ACC112 (cell line): ENCODE measurements around the gene MRPL58.
"Not testable (repeated sequence)": the region's sequence is repeated elsewhere in the genome, so short reads cannot be mapped to it uniquely, and the experiment has no call there.

ENCODE experiments used
- H2AFZ ChIP-seq: fragments of 200-600 bp; sonication (generic); one replicate; pipeline ENCODE4 v1.6.0; 2017; ENCODE audit warnings: antibody characterized with exemption, low read length; ENCODE audit not compliant: unreplicated experiment
- H3K27ac ChIP-seq: fragments of 200-600 bp; sonication (generic); 2 replicates; pipeline ENCODE4 v1.5.1; 2014; ENCODE audit warnings: low read depth, mild to moderate bottlenecking, antibody characterized with exemption, low read length, moderate library complexity
- H3K27me3 ChIP-seq: fragments of 200-600 bp; sonication (generic); 2 replicates; pipeline ENCODE4 v1.6.1; 2014; ENCODE audit warnings: mild to moderate bottlenecking, antibody characterized with exemption, low read length, moderate library complexity, mixed read lengths; ENCODE audit not compliant: insufficient read depth
- H3K36me3 ChIP-seq: fragments of 200-600 bp; sonication (generic); 2 replicates; pipeline ENCODE4 v1.6.1; 2016; ENCODE audit warnings: mild to moderate bottlenecking, antibody characterized with exemption, low read length, moderate library complexity, mixed read lengths; ENCODE audit not compliant: insufficient read depth
- H3K4me1 ChIP-seq: fragments of 200-600 bp; sonication (generic); one replicate; pipeline ENCODE4 v1.6.1; 2016; ENCODE audit warnings: low read length, mixed read lengths; ENCODE audit not compliant: insufficient read depth, unreplicated experiment, control insufficient read depth
- H3K4me3 ChIP-seq: fragments of 200-600 bp; sonication (generic); 2 replicates; pipeline ENCODE4 v1.5.1; 2014; ENCODE audit warnings: mild to moderate bottlenecking, low read depth, low read length
- H3K79me2 ChIP-seq: fragments of 200-600 bp; sonication (generic); one replicate; pipeline ENCODE4 v1.6.0; 2016; ENCODE audit warnings: low read length; ENCODE audit not compliant: control insufficient read depth, unreplicated experiment, insufficient read depth

The MRPL58 gene

DNA sequence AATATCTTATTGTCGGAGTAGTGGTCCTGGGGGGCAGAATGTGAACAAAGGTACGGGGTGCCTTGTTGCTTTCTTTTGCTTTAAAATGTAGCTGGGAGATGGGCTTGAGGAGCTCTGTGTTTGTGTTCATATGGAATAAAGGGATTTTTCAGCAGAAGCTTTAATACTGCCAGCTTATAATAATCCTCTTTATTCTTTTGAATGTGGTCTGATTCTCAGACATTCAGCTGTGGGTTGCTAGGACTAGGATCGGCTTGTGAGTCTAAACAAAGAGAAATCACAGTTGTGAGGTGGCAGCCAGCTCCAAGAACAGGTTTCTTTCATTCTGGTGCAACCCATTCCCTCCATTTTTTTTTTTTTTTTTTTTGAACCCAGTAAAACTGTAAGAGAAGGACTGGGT, 7.2 kb downstream of the MRPL58 start:
- Histone ChIP-seq H2AFZ (no peak overlapping the region), H3K79me2 (peaks cover 12% of the 10 kb centered on the region), H3K36me3 (peaks cover 13% of the 10 kb centered on the region), H3K27ac (no peak overlapping the region), H3K4me3 (no peak overlapping the region), H3K4me1 (no peaks in the 10 kb centered on the region), H3K27me3 (no peaks in the 10 kb centered on the region)

DNA sequence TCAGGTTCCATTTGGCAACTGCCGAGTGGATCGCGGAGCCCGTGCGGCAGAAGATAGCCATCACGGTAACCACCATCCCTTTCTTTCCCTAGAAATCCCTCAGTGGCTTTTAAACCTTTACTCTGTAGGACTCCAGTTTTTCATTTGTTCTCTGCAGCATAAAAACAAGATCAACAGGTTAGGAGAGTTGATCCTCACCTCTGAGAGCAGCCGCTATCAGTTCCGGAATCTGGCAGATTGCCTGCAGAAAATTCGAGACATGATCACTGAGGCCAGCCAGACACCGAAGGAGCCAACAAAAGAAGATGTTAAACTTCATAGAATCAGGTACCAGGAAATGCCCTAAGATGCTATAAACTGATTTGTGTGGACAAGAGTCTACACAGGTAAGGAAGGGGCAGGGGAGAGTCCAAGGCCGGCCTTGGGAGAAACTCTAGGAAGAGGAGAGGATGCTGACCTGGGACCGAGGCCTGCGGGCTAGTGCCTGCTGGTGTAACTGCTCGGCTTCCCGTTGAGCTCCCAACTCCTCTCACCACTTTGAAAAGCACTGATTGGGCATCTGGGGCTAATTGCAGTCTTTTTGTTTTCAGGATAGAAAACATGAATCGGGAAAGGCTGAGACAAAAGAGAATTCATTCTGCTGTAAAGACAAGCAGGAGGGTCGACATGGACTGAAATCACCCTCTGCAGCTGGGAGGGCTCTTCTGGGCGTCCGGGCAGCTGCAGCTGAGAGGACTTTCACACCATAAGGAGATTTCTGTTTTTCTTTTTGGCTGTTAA, 8.1 kb downstream of the MRPL58 start:
- Histone ChIP-seq H2AFZ (no peak overlapping the region), H3K36me3 (peaks cover 13% of the 10 kb centered on the region), H3K79me2 (peaks cover 5% of the 10 kb centered on the region), H3K27ac (no peak overlapping the region), H3K27me3 (no peaks in the 10 kb centered on the region), H3K4me1 (no peaks in the 10 kb centered on the region), H3K4me3 (no peak overlapping the region)

DNA sequence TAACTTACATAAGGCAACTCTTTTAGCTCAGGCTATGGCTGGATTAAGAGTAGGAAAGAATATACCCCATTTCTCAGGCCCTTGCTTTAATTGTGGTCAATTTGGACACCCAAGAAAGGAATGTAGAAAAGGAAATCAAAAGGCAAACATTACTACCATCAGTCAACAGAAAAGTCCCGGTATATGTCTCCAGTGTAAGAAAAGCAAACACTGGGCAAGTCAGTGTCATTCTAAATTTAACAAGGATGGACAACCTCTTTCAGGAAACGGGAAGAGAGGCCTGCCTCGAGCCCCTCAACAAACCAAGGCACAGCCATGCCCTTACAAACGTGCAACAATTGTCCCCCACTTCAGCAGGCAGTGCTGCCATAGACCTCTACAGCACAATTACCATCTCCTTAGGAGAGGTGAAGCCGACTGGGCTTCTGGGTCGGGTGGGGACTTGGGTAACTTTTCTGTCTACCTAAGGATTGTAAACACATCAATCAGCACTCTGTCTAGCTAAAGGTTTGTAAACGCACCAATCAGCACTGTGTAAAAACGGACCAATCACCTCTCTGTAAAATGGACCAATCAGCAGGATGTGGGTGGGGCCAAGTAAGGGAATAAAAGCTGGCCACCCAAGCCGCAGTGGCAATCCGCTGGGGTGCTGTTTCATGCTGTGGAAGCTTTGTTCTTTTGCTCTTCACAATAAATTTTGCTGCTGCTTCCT, 12.4 kb downstream of the MRPL58 start:
- H3K4me1 ChIP-seq: no peaks in the 10 kb centered on the region
- H3K4me3 ChIP-seq: no peak overlapping the region
- no peaks in the 10 kb centered on the region for H3K27me3 ChIP-seq
- no peaks in the 10 kb centered on the region for H3K79me2 ChIP-seq
- H3K36me3 ChIP-seq: peaks cover 13% of the 10 kb centered on the region
- H3K27ac ChIP-seq: no peak overlapping the region
- no peak overlapping the region for H2AFZ ChIP-seq

DNA sequence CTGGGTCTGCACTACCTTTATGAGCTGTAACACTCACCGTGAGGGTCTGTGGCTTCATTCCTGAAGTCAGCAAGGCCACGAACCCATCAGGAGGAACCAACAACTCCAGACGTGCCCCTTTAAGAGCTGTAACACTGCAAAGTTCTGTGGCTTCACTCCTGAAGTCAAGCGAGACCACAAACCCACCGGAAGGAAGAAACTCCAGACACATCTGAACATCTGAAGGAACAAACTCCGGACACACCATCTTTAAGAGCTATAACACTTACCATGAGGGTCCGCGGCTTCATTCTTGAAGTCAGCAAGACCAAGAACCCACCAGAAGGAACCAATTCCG, 12.9 kb downstream of the MRPL58 start:
- not testable (repeated sequence) for H3K4me3 ChIP-seq, H3K79me2 ChIP-seq, H3K27ac ChIP-seq, H2AFZ ChIP-seq, H3K4me1 ChIP-seq, H3K27me3 ChIP-seq
- peaks cover 13% of the 10 kb centered on the region for H3K36me3 ChIP-seq

DNA sequence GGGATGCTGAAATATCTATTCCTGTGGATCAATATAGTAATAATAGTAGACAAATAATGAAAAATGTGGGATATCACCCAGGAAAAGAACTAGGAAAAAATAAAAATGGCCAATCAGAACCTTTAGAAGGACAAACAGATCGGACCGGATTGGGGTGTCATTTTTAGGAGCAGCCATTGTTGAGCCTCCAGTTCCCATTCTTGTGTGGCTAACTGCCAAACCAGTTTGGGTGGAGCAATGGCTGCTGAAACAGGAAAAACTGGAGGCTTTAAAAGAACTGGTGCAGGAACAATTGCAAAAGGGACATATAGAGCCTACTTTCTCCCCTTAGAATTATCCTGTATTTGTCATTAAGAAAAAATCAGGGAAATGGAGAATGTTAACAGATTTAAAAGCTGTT, 14.2 kb downstream of the MRPL58 start:
- not testable (repeated sequence) for H3K27ac ChIP-seq, H3K4me3 ChIP-seq, H3K27me3 ChIP-seq, H3K79me2 ChIP-seq, H3K36me3 ChIP-seq, H2AFZ ChIP-seq, H3K4me1 ChIP-seq

DNA sequence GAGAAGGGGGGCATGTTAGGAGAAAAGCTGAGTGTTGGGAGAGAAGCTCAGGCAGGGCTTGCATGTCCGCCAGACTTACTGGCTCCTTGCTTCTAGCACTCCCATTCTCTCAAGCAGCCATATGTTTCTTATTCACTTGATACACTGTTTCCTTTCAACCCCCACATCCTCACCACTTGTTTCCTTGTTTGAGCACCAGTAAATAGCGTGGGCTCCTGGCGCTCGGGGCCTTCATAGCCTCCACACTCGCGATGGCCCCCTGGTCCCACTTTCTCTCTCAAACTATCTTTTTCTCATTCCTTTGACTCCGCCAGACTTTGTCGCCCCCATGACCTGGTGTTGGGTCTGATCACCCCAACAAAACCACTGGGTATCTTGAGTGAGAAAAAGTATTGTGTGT, 17.7 kb downstream of the MRPL58 start:
- H3K27ac ChIP-seq: no peak overlapping the region
- H3K79me2 ChIP-seq: no peaks in the 10 kb centered on the region
- H3K36me3 ChIP-seq: no peaks in the 10 kb centered on the region
- no peaks in the 10 kb centered on the region for H3K27me3 ChIP-seq
- no peak overlapping the region for H2AFZ ChIP-seq
- H3K4me1 ChIP-seq: peaks cover 5% of the 10 kb centered on the region
- H3K4me3 ChIP-seq: no peak overlapping the region

DNA sequence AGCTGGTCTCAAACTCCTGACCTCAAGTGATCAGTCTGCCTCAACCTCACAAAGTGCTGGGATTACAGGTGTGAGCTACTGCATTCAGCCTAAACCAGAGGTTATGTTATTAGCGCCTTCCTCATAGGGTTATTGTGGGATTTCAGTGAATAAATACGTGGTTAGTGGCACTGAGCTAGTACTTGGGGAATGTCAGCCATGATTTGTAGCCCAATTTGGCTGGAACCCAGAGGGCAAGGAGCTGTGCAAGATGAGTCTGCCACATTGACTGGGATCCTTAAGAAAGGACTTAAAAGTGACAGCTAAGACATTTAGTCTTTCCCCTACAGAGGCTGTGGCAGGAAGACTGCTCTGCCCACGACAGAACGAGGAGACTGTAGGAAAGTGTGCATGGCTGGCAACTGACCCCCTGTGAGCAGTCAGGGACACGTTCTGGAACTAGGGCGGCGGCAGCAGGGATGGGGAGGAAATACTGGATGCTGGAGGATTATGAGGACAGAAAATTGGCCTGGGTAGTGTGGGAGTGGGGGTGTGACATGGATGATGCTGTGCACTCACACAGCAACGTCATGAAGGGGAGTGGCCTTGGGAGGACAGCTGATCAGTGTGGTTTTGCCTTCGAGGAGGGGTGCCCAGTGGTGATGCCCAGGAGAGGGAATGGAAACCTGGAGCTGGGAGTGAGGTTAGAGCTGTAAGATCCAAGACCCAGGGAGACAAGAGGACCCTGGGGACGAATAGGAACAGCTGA, 19.7 kb downstream of the MRPL58 start:
- H3K36me3 ChIP-seq: no peaks in the 10 kb centered on the region
- H3K4me1 ChIP-seq: peaks cover 11% of the 10 kb centered on the region
- H3K27me3 ChIP-seq: no peaks in the 10 kb centered on the region
- no peaks in the 10 kb centered on the region for H3K79me2 ChIP-seq
- H3K27ac ChIP-seq: peak overlapping the region; percentile 47
- peak overlapping the region; percentile 72 for H2AFZ ChIP-seq
- peak overlapping the region; percentile 91 for H3K4me3 ChIP-seq

DNA sequence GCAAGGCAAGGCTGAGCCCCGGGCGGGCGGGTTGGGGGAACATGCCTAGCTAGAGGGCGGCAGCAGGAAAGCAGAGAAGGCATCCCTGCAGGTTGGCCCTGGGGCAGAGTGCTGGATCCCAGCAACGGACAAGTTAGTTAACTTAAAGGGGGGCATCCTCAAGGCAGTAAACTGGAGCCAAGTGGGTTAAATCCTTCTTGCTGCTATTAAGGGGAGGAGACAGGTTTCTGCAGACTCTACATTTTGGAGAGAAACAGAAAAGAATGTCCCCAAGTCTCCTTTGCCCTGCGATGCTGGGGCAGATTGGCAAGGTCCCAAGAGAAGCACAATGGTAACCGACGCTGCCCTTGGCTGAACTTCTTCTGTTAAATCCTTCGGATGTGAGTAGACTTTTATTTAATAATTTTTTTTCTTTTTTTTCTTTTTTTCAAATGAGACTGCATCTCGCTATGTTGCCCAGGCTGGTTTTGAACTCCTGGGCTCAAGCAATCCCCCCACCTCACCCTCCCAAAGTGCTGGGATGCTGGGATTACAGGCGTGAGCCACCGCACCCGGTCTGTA, 20.3 kb downstream of the MRPL58 start:
- H2AFZ ChIP-seq: peak overlapping the region; percentile 74
- H3K79me2 ChIP-seq: no peaks in the 10 kb centered on the region
- no peaks in the 10 kb centered on the region for H3K27me3 ChIP-seq
- no peak overlapping the region for H3K27ac ChIP-seq
- peak overlapping the region; percentile 91 for H3K4me3 ChIP-seq
- no peaks in the 10 kb centered on the region for H3K36me3 ChIP-seq
- peaks cover 11% of the 10 kb centered on the region for H3K4me1 ChIP-seq

DNA sequence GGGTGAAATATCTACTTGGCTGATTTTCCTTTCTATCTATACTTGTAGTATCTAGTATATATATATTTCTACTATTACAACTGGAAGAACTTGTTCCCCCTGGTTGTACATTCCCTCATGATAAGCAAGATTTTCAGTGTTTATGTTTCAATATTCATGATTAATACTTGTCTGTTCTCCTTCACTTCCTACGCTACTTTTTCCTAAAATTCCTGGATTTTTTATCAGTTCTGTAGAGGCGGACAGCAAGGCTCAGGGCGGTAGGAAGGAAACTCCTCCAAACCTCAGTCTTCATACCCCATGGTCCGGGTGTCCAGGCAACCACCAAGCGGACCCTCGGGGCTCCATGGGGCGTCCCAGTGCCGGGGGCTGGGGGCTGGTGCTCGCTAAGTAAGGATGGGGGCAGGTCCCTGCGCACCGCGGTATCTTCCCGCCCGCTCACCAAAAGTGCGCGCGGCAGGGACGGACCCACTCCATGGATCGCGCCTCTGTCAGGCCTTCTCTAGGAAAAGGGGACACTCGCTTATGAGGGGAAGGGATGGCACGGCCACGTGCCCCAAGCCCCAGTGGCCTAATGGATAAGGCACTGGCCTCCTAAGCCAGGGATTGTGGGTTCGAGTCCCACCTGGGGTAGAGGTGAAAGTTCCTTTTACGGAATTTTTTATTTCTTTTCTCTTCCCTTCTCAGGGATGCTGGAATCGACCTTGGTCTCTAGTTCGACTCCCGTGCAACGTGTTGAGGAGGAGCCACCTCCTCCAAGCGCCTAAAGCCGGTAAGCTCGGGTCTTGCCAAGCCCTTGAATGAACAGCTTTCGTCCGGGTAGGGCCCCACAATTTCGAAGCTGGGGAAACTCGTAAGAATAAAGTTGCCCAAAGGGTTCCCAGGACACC, 21.1 kb downstream of the MRPL58 start:
- Histone ChIP-seq H3K79me2 (no peaks in the 10 kb centered on the region), H3K4me3 (peak overlapping the region; percentile 91), H3K27me3 (no peaks in the 10 kb centered on the region), H3K27ac (peak overlapping the region; percentile 47), H3K36me3 (no peaks in the 10 kb centered on the region; the same call in 1 of the 2 replicates), H3K4me1 (peaks cover 11% of the 10 kb centered on the region), H2AFZ (peak overlapping the region; percentile 80)
